Measurements from ENCODE around the gene SLC37A3.
A peak's percentile ranks its signal among the peaks of the same experiment; 100 is the strongest.

SLC37A3 gene

GRCh38 chr7:140310337-140311002 lies 87.9 kb downstream of the SLC37A3 start:
- no peak for DNase-seq

- DNase-seq, result no peak
Observed at GRCh38 chr7:140308060-140308459, 90.3 kb downstream of the SLC37A3 start.

- peak; percentile 57 for DNase-seq
Observed at GRCh38 chr7:140304191-140304799, 94.0 kb downstream of the SLC37A3 start.

GRCh38 chr7:140300243-140301136 lies 97.8 kb downstream of the SLC37A3 start:
- DNase-seq, result no peak

- DNase-seq, result no peak
Observed at GRCh38 chr7:140298213-140298612, 100.1 kb downstream of the SLC37A3 start.

- no peak for DNase-seq
Observed at GRCh38 chr7:140297192-140297591, 101.1 kb downstream of the SLC37A3 start.

GRCh38 chr7:140295224-140295738 lies 103.0 kb downstream of the SLC37A3 start:
- DNase-seq, result no peak

- no peak for DNase-seq
Observed at GRCh38 chr7:140294454-140294853, 103.9 kb downstream of the SLC37A3 start.

- DNase-seq, result no peak
Observed at GRCh38 chr7:140292438-140292837, 105.9 kb downstream of the SLC37A3 start.

GRCh38 chr7:140289804-140290203 lies 108.5 kb downstream of the SLC37A3 start:
- DNase-seq, result no peak

GRCh38 chr7:140287988-140288387 lies 110.3 kb downstream of the SLC37A3 start:
- DNase-seq, result no peak

GRCh38 chr7:140285938-140286337 lies 112.4 kb downstream of the SLC37A3 start:
- DNase-seq, result no peak

- DNase-seq, result no peak
Observed at GRCh38 chr7:140284062-140284461, 114.3 kb downstream of the SLC37A3 start.
